CD4-positive, alpha-beta T cell treated with Interleukin-17A for 1 hour (primary cell): Measurements from ENCODE around the gene ITGA5.
A peak's percentile ranks its signal among the peaks of the same experiment; 100 is the strongest.

Experiments
- DNase-seq: peaks from one replicate; pipeline ENCODE4 v3.0.0-alpha.2; 2020

Gene ITGA5

DNA sequence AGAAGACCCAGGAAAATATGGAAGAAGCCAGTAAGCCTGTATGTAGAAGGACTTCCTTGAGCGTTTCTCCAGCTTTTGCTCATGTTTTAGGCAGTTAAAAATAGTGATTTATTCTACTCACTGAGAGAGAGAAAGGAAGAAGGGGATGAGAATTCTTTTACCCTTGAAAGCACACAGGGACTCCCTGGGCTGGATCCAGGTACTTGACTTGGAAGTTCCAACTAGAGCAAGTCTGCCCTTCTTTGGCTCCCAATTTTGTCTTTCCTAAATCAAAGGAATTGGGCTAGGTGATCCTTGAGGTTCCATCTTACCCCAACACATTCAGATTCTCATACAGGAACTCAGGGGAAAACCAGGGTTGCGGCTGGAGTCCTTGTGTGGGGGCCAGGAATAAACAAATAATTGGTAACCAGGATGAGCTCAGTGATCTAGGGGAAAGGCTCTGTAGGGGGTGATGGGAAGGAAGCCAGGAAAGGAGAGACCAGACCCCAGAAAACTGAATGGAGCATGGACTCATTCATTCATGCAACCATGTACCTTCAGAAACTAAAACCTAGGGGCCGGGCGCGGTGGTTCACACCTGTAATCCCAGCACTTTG is 11.5 kb upstream of the ITGA5 start:
- DNase-seq: no peak

DNA sequence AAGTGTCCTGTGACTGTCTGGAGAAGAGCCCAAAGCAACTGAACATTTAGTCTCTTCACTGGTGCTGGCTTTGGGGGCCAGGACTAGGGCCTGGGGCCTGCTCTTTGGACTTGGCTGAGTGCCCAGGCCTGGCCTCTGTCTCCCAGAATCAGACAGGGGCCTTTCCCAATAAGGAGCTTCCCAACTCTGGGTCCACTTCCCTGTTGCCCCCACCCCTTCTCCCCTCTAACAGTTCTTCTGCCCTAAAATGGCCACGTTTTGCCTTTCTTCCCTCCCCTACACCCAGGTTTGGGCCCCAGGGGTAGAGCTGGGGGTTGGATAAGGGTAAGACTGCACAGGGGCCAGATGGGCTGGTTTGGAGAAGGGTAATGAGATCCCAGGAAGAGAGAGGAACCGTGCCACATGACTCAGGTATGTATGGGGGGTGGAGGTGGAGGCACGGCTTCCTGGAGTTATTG is 10.0 kb upstream of the ITGA5 start:
- DNase-seq: no peak

DNA sequence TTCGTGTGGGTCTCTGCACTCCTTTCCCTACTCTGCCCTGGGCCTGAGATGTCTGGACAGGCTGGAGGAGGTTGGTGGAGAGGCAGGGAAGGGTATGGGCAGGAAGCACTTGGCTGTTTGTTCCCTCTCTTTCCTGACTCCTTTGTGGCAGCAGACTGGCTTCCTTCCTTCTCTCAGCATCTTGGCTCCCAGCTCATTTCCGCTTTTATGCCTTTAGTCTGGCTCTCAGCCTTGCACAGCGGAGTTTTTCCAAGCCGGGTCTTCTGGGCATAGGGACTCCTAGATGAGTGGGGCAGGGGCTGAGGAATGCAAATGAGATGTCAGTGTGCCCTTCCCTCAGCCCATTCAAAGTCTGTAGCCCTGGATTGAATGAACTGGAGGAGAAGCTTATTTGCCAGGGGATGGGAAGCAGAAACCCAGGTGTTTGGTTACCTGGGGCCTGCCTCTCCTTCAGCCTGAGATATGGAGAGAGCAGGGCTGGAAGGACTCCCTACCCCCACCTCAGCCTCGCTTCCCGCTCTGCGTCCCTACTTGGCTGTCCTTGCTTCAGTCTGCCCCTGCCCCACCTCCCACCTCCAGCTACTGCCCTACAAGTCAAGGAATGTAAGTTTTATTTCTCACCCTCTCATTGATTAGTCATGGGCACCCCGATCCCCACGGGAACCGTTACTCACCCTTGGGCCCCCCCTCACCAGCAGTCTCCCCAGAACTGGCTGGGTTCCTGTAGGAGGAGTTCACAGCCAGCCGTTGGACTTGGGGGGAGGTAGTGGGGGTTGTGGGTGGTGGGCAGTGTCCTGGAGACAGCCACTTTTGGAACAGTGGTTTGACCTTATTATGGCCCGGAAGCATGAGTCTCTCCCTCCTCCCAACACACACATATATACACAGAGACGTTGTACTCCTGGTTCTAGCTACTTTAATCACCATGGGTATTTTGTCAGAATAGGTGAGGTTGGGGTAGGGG is 9.3 kb upstream of the ITGA5 start:
- no peak for DNase-seq

DNA sequence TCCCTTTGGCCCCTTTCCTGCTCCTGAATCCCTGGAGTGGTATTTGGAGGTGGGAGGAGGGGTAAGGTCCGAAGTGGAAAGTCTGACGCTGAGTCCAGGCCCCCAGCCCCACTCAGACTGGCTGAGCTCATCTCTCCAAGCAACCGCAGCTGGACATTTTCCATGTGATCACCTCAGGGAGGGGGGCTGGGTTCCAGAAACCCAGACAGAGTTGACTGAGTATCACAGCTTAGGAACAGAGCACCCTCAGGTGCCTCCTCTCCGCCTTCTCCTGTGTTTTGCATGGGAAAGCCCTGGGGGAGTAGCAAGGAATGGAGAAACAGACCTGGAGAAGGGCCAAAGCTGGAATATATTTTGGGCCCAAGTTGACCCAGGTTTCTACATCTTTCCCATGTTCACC is 8.0 kb upstream of the ITGA5 start:
- DNase-seq: no peak

DNA sequence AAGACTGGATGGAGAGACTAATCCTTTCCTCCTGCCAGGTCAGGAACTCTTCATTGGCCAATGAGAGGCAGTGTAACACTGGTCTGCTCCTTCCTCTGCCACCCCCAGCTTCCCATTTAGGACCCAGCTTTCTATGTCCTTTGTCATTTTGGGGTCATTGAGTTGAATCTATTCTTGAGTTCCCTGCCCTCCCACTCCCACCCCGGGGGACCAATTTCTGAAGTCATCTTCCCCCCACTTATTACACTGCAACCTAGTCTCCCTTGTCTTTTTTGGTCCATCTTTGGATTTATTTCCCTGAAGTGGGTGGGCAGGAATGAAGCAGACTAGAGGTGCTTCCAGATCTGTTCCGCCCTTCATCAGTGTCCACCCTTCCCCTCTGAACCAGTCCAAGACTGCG is 7.6 kb upstream of the ITGA5 start:
- DNase-seq: no peak

DNA sequence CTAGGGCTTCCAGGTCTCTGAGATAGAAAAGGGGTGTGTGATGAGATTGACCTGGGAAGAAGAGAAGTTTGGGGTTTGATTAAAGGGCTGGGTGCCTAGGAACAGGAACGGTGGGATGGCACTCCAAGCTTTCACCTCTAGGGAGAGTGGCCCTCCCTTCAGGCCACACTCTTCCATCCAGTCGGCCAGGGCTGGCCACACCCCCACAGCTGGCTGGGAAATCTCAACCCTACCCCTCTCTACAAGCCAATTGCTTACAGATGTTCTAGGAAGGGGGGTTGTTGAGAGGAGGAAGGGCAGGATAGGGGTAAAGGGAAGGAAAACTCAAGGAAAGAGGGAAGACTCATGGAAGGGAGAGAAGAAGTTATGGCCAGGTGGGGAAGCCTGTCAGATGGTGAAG is 6.6 kb upstream of the ITGA5 start:
- no peak for DNase-seq

DNA sequence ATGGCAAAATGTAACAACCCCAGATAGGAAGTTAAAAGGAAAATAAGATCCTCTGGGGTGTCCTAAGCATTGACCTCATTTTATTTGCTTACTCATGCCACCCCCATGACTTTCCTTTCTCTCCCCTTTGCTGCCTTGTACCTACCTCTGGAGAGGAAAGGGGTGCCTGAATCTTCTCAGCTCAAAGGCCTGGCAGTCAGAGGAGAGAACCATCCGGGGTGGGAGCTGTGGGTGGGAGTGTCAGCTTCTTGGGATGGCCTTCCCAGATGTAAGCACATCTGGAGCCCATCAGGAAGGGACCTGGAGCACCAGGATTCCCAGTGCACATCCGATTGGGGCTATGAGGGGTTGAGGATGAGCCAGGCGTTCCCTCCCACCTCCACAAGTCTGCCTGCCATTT is 5.2 kb upstream of the ITGA5 start:
- no peak for DNase-seq

DNA sequence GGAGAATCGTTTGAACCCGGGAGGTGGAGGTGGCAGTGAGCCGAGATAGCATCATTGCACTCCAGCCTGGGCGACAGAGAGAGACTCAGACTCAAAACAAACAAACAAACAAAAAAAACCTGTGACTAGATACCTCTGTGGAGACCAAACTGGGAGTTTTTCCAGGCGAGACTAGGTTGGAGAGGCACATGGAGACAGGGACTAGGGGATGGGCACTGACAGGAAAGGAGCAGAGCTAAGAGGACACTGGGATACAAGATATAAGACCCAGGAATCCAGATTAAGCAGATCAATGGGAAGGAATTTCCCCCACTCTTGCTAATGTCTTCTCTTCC is 4.7 kb upstream of the ITGA5 start:
- no peak for DNase-seq

DNA sequence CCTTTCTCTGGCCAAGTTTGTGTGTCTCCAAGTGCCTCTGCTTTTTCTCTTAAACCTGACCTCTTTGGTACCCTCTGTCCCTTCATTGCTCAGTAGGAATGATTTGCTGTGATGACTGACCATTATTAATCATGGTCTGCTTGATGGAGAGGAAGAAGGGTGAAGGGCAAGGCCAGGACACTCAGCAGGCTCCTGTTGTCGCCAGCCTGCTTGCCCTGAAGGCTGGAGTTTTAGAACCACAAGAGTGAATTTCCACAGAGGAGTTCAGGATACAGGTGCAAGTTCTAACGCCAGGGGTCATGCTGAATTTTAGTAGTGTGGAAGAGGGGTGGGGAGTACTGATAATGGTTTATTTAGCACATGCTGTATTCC is 2.8 kb upstream of the ITGA5 start:
- DNase-seq: no peak

DNA sequence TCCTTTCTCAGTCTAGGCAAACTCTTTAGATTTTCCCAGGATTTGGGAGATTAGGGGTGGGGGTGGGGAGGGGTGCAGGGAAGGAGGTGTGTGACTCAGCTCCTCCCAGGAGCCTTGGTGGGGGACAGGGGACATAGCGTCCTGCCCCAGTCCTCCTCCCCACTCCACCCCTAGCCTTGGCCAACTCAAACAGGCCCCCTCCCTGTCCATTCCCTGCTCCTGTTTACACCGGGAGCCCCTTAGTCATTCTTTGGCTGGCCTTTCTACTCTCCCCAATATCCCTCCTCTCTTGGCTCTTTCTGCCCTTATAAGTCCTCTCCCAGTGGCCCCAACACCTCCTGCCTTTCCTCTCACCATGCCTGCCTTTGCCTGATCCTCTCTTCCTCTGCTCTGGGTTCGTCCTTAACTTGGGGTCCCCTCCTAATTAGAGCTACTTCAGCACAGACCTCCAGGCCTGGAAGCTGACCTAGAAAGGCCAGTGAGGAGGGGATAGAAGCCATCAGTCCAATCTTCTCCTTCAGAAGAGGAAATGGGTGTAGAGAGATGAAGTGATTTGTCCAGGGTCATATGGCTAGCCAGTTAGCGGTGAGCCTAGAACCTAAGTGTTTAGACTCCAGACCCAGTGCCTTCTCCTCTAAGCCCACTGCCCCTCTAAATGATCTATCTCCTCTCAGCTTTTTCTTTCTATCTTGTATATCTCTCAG is 2.3 kb upstream of the ITGA5 start:
- no peak for DNase-seq

DNA sequence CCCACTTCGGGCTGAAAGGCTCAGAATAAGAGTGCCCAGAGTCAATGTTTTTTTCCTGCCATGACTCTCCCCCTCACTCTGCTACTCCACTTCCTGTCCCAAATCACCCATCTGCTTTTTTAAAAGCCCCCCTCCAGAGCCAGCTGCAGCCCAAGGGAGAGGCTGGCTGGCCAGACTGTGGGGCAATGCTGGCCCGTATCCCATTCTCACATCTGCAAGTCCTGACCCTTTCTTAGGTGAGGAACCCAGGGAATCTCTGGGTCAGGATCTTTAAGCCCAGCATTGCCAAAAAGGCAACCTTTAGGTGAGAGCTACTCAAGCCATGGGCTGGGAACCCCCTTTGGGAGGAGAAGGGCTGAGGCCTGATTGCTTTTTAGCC is 1.7 kb upstream of the ITGA5 start:
- no peak for DNase-seq

DNA sequence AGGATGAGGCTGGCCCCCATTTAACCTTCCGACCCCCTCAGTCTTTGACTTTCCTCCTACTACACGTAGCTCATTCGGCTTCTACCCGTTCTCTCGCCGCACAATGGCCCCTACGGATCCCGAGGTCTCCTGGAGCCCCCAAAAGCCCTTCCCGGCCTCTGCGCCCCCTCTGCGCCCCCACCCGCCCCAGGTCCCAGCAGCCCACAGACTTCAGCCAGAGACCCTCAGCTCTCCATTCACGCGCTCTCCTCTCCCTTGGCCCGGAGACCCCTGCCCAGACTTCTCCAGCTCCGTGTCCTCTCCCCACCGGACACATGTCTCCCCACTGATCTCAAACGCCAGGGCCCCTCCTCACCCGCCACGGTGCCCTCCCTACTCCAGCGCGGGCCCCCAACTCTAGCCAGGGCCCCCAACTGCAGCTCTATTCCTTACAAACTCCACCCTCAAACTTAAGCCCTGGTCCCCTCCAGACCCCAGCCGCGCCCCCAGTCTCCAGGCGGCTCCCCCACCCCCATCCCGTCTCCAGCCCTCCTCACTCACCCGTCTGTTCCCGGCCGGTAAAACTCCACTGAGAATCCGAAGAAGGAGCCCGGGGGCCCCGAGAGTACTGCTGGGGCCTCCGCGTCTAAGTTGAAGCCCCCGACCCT is 502 bp downstream of the ITGA5 start:
- no peak for DNase-seq

DNA sequence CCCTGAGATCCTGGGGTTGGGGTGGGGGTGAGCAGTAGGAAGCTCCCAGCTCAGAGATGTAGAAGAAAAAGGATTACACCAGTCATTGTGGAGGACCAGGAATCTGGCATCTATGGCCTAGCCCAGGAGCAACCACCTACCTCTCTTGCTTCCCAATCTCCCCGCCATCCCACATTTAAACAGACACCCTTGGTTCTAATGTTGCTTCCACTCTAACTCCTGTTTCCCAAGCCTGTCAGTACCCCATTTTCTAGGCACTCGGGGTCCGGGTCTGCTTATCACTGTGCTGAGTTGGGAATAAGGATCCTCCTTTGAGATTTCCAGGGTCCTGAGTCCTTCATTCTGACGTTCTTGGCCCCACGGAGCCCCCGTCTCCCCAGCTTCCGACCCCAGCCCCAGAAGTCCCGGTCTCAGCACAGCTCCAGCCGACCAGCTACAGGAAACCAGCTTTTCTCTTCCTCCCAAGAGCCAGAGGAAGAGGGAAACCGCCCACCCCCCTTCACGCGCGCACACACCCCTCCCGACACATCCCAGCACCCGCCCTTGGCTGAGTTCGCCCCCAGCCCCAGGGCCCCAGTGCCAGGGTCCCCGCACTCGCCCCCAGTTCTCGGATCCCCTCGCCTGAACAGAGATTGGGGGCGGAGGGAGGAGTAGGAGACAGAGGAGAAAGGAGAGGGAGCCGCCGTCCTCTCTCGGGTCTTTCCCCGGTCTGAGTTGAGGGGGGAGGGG is 1.2 kb downstream of the ITGA5 start:
- peak; percentile 55 for DNase-seq

DNA sequence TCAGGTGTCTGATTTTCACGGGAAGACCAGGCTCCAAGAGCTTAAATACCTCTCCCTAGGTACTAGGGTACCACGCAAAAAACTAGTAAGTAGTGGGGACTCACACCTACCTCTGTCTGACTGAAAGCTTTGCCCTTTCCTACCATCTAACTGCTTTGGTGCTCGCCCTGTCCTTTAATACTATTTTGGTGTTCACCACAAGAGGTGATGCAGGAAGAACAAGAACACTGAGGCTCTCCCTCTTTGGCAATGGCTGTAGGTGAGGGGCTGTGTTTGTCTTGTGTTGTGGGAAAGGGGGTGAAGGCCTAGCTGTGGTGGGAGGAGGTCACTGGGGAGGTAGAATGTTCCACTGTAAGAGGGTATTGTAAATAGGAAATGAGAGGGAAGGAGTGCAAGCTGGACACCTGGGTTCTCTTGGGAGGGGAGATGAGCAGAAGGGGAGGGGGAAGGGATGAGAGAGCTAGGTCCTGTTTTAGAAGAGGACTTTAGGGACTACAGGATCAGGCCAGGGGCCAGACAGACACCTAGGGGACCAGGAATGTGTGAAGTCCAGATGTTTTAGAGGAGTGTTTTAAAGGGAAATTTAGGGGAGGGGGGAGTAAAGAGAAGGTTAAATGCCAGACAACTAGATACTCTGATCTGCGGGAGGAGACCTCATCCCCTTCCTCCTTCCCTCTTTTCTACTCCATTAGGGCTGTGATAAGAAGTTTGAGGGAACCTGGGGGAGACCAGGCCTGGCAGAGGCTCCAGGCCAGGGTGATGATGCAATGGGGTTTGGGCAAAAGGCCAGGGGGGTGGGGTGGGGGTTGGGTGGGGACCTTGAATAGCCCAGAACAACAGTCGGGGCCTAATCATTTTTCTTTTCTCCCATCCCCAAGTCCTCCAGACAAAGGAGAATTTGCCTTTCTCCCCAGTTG is 2.1 kb downstream of the ITGA5 start:
- DNase-seq: peak; percentile 47

DNA sequence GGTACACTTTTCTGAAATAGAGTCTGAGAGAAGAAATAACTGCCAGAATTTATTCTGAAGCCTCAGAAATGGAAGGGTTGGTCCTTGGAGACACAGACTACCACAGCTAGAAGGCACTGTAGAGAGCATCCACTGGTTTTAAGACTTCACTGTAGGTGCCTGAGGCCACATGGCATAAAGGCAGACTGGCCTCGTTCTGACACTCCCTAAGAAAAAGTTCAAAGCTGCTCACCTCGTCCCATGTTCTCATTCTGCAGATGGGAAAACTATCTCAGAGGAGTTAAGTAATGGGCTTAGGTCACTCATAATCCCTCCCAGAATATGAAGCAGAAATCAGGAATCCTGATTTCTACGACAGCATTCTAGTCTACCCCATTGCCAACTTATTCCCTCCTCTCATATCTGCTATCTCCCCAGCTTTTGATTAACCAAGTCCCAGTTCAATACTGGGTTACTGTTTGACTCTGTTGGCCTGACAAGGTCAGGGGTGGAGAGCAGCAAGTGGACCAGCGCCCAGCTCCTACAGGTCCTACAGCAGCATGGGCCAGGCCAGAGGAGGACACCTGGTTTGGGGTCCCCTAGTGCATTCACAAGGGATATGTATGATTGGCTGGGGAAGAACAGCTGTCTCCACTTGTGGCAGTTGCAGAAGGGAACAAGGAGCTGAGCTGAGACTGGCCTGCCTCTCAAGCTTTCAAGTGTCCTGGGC is 3.7 kb downstream of the ITGA5 start:
- DNase-seq: no peak

DNA sequence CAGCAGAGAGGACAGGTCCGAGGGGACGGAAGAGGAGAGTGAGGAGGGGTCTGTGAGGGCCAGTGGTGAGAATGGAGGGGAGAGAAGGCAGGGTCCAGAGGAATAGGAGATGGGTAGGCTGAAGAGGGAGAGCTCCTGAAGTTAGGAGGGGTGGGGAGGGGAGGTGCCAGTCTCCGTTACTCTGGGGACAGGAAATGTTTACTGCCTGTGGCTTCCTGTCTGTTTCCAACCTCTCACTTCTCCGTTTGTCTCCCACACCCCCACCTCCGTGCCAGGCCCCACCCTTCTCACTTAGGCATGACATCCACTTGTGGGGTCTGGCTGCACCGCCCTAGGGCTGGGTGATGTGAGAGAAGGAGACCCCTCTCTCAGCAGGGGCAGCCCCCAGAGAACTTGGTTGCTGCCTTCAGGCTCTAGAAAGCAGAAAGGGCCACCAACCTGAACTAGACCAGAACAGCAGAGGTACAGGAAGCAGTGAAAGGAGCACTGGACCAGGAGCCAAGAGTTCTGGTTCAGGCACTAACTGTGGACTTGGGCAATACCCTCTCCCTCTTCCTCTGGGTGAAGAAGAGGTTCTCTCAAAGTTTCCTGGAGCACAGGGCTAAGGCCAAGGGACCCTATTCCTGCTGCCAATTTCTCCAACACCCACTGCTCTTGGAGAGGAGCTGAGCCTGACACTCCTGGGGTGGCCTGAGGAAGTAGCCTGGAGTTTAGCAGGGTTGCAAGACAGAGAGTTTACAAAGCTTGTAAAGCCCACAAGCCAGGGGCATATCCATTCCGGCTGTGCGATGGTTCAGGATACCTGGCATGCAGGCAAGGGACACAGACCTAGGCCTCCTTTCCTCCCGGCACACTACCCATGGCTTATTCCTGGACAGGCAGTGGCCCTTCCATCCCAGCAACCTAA is 5.5 kb downstream of the ITGA5 start:
- peak; percentile 91 for DNase-seq

DNA sequence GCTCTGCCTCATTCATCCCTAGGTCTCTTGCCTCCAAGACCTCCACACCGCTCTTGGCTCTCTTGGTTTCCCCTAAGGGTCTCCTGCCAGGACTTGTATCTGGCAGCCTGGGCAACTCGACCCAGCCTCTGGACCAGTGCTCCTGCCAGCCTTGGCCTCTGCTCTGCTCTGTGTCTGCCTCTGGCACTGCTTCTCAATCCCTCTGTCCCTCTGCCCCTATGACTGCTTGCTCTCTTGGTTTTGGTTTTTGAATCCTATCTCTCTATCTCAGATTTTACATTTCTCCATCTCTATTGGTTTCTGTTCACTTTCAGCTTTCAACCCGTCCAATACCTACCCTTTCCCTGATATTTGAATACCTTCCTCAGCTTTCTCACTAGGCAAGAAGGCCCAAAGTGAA is 6.3 kb downstream of the ITGA5 start:
- peak; percentile 52 for DNase-seq

DNA sequence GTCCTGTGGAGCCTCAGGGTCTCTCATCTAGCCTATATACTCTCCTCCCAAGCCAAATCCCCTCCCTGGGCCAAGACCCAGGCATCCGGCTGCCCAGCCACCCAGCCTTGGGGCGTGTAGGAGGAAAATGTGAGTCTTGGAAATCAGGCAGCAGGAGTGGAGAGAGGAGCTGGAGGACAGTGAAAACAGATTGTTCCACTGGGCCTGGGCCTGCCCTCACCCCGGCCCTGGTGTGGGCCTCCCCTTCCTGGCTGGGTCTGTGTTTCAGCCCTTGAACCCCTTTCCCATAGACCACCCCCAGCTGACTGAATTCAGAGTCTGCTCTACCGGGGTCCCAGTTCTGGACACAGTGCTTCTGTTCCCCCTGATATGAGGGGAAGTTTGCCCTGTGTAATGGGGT is 6.7 kb downstream of the ITGA5 start:
- no peak for DNase-seq

DNA sequence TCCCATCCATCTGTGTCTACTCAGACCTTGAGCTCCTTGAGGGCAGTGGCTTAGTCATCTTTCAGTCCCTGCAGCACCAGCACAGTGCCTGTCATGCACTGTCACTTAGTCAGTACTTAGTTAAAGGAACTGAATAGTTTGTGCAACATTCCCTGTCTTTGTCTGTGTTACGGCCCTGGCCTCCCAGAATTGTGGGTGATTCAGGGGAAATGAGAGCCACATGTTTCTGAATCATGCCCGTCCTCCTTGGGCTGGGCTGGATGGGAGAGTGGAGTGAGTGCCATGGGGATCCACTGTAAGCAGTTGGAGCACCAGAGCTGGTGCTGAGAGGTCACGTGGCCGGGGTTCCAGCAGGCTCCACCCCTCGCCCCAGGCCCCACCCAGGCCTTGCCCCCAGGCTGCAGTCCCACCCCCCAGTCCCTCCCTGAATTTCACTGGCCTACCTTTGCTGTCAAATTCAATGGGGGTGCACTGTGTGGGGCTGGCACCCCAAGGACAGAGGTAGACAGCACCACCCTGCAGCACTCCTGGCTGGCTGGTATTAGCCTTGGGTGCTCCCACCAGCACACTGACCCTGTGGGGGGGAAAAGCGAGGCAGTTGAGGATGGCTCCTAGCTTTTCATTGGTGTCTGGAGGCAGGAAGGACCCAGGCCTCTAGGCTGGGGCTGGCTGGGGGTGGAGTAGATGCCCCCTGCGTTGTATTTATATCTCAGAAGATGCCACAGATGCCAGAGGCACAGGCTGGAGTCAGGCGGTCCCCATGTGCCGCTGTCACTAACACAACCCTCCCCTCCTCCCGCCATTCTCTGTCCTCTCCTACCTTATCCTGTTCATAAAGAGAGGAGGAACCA is 7.5 kb downstream of the ITGA5 start:
- peak; percentile 72 for DNase-seq
